Mononuclear cell (primary cell): ENCODE data around the gene CACNG3. TPM values are rescaled to one million over a fixed set of nuclear protein-coding genes. Genes with fewer than 3 reads are reported as not detected.

ENCODE experiments used
- H3K27me3 ChIP-seq: 2 replicates; pipeline ENCODE4 v1.6.0; 2011; ENCODE audit warnings: low read length, control low read depth; ENCODE audit not compliant: insufficient read depth
- H3K4me1 ChIP-seq: 2 replicates; pipeline ENCODE4 v1.5.1; 2011; ENCODE audit warnings: mild to moderate bottlenecking, low read length, control low read depth; ENCODE audit not compliant: insufficient read depth
- H3K4me3 ChIP-seq: 2 replicates; pipeline ENCODE4 v1.5.1; 2011; ENCODE audit warnings: mild to moderate bottlenecking, low read length, moderate library complexity
- H3K9me3 ChIP-seq: 2 replicates; pipeline ENCODE4 v1.5.1; 2011; ENCODE audit warnings: low read depth, mild to moderate bottlenecking, control low read depth, low read length
- total RNA-seq: library from RNA; depleted of rRNA; stranded (reverse); fragments of >200 nt; gene quantifications from one replicate; pipeline ENCODE4 v1.2.3, GENCODE V29; 2012

Gene CACNG3
- total RNA-seq, 1 donor = under 0.01 TPM

GRCh38 chr16:24372824-24373223 lies 116.7 kb downstream of the CACNG3 start:
- Histone ChIP-seq H3K4me1 (no peaks in the 10 kb centered on the region), H3K27me3 (no peaks in the 10 kb centered on the region), H3K4me3 (no peak overlapping the region), H3K9me3 (no peaks in the 10 kb centered on the region)

GRCh38 chr16:24378999-24379398 lies 122.9 kb downstream of the CACNG3 start:
- Histone ChIP-seq H3K27me3 (no peaks in the 10 kb centered on the region), H3K4me3 (no peak overlapping the region), H3K4me1 (no peaks in the 10 kb centered on the region), H3K9me3 (peaks cover 8% of the 10 kb centered on the region)

- H3K4me3 ChIP-seq = no peak overlapping the region
- H3K4me1 ChIP-seq = no peaks in the 10 kb centered on the region
- peaks cover 8% of the 10 kb centered on the region for H3K9me3 ChIP-seq
- H3K27me3 ChIP-seq = no peaks in the 10 kb centered on the region
These were observed 125.5 kb downstream of the CACNG3 start for GRCh38 chr16:24381470-24382118.

GRCh38 chr16:24382762-24383407 lies 126.8 kb downstream of the CACNG3 start:
- Histone ChIP-seq H3K4me3 (no peak overlapping the region), H3K9me3 (peaks cover 8% of the 10 kb centered on the region), H3K4me1 (no peaks in the 10 kb centered on the region), H3K27me3 (no peaks in the 10 kb centered on the region)

GRCh38 chr16:24394341-24394740 lies 138.2 kb downstream of the CACNG3 start:
- Histone ChIP-seq H3K4me3 (no peak overlapping the region), H3K9me3 (no peaks in the 10 kb centered on the region), H3K4me1 (no peaks in the 10 kb centered on the region), H3K27me3 (peaks cover 2% of the 10 kb centered on the region)

- no peak overlapping the region for H3K4me3 ChIP-seq
- no peaks in the 10 kb centered on the region for H3K4me1 ChIP-seq
- peaks cover 7% of the 10 kb centered on the region for H3K27me3 ChIP-seq
- H3K9me3 ChIP-seq = no peaks in the 10 kb centered on the region
These were observed 140.5 kb downstream of the CACNG3 start for GRCh38 chr16:24396350-24397271.

GRCh38 chr16:24409045-24409444 lies 152.9 kb downstream of the CACNG3 start:
- Histone ChIP-seq H3K4me1 (no peaks in the 10 kb centered on the region), H3K27me3 (no peaks in the 10 kb centered on the region), H3K9me3 (no peaks in the 10 kb centered on the region), H3K4me3 (no peak overlapping the region)
